Glomerular endothelial cell (primary cell): ENCODE results near the gene SLC49A4. TPM values are rescaled to one million over a fixed set of nuclear protein-coding genes. Genes with fewer than 3 reads are reported as not detected.

Source experiments
- DNase-seq: peaks from one replicate; pipeline ENCODE4 v3.0.0-alpha.2; 2011; ENCODE audit warnings: low read depth, low spot score; ENCODE audit errors: extremely low read depth
- total RNA-seq: library from RNA; depleted of rRNA; stranded (reverse); fragments of >200 nt; gene quantifications from 2 replicates; pipeline ENCODE4 v1.2.3, GENCODE V29; 2015

Gene SLC49A4
- total RNA-seq, 1 donor from 2014 or later: 14.4 TPM

- DNase-seq: no peak
These were observed 10.4 kb upstream of the SLC49A4 start for GRCh38 chr3:122784436-122784835.

DNA sequence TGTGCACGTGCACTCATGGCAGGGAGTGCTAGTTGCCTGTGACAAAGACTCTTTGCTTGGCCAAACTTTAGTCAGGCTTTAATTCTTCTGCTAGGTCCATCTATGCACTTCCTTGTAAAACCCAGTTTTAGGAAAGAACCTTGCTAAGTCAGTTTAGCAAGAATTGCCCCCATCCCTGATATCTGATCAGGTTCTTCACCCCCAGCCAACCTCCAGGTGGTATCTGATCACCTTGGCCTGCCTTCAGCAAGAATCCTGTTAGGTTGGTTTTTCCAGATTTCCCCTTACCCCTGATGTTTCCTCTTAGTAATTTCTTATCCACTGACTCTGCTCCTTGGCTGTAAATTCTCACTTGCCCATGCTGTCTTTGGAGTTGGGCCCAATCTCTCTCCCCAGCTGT lies 9.6 kb upstream of the SLC49A4 start:
- DNase-seq: no peak

DNA sequence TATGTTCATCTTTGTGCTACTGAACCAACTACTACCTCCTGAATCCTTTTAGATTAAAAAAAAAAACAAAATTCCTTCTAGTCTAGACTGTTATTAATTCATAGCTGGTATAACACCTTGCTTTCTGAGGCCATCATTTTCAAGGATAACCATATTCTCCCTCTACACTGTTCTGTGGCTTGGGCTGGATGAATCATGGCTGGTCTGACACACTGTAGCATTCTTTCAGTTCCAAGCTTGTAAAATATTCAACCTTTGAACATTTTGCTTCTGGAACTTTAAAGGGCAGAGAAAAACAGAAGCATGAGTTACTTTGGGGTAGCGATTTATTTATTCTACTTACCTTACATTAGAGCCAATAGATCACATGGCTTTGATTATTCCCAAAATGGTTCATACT lies 8.8 kb upstream of the SLC49A4 start:
- DNase-seq: no peak

- no peak for DNase-seq
These were observed 7.0 kb upstream of the SLC49A4 start for GRCh38 chr3:122787872-122788271.

- DNase-seq: no peak
These were observed 5.1 kb upstream of the SLC49A4 start for GRCh38 chr3:122789585-122790273.

- DNase-seq: peak; percentile 83
These were observed 1.1 kb upstream of the SLC49A4 start, which contains the start of gene HSPBAP1 for GRCh38 chr3:122793568-122794416. TSS of gene HSPBAP1 (minus strand) at chr3:122793831. CDS start at chr3:122793680, 151 bp downstream.

DNA sequence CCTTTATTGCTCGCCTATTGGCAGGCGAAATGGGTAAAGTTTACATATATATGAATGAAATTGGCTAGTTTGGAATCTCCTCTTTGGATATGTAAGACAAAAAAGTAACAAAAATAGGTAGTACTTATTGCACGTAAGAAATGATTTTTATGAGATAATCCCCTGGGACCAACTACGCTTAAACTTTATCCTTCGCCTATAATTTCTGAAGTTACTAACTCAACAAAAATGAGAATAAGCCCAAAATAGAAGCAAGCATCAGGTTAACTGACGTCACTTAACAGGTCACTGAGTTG lies 438 bp upstream of the SLC49A4 start:
- DNase-seq: peak; percentile 27

- no peak for DNase-seq
These were observed 866 bp downstream of the SLC49A4 start for GRCh38 chr3:122795674-122796195.

GRCh38 chr3:122797291-122797690 lies 2.4 kb downstream of the SLC49A4 start:
- no peak for DNase-seq

DNA sequence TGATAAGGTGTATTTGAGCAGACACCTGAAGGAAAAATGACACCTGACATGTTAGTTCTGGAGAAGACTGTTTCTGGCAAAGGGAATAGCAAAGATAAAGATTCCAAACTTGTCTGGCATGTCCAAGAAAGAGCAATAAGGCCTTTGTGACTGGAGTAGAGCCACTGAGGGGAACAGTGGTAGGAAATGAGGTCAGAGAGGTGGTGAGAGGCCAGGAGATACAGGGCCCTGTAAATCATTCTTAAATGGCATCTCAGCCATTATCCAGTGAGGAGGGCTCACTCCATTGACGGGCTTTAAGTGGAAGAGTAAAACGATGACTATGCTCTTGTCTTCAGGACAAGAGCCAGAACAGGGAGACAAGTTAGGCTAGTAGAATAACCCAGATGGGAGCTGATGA lies 4.5 kb downstream of the SLC49A4 start:
- no peak for DNase-seq

- no peak for DNase-seq
These were observed 5.2 kb downstream of the SLC49A4 start for GRCh38 chr3:122800031-122800430.

- no peak for DNase-seq
These were observed 5.9 kb downstream of the SLC49A4 start for GRCh38 chr3:122800706-122801237.

GRCh38 chr3:122802323-122802722 lies 7.5 kb downstream of the SLC49A4 start:
- no peak for DNase-seq

DNA sequence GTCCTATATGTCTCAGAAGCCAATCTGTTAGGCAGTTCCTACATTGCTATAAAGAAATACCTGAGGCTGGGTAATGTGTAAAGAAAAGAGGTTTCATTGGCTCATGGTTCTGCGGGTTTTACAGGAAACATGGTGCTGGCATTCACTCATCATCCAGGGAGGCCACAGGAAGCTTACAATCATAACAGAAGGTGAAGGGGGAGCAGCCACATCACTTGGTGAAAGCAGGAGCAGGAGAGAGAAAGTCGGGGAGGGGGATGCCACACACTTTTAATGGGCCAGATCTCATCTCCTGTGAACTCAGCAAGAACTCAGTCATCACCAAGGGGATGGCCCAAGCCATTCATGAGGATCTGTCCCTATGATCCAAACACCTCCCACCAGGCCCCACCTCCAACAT lies 9.1 kb downstream of the SLC49A4 start:
- no peak for DNase-seq

GRCh38 chr3:122810734-122811133 lies 15.9 kb downstream of the SLC49A4 start:
- DNase-seq: no peak

DNA sequence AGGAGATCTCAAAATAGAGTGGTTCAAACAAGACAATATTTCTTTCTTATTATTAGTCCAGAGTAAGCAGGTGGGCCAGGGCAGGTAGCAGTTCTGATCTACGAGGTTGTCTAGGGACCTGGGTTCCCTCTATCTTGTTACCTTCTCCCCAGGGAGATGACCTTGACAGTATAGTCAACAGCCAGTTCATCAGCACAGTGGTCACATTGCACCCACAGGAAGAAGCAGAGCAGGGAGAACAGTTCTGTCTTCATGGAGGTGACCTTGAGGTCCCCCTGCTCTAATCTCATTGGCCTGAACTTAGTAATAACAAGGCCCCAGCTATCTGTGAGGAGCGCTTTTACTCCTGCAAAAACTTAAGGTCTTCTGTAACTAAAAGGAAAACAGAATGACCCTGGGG lies 21.7 kb downstream of the SLC49A4 start:
- DNase-seq: no peak

GRCh38 chr3:122824465-122825381 lies 29.9 kb downstream of the SLC49A4 start:
- no peak for DNase-seq

GRCh38 chr3:122825460-122825859 lies 30.6 kb downstream of the SLC49A4 start:
- no peak for DNase-seq

DNA sequence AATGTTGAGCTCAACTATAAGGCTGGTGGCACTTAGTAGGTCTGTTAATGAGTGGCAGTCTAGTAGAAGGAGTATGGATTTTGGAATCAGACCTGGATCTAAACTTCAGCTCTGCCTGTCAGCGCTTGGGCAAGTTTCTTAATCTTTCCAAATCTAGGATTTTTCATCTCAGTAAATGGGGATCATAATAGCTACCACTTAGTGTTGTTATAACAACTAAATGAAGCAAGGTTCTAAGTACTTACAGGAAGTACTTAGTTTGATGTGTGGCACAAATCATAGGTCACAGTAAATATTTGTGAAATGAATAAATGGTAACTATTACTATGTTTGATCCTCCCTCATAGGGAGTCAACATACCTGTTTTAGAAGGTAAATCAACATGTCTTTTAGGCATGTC lies 31.4 kb downstream of the SLC49A4 start:
- no peak for DNase-seq

DNA sequence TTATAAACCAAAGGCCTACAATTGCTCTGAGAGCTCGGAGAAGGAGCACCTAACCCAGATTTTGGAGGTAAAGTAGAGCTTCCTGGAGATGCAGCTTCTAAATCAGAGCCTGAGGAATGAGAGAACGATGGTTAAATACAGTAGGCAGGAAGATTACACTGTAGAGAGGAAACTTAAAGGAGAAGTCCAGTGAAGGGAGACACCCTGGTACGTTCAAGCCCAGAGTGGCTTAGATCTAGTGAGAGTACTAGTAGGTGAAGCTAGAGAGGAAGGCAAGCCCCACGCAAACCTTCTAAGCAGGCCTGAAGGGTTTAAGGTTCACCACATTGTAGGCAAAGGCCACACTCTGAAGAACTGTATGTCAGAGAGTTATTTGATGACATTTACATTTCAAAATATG lies 33.4 kb downstream of the SLC49A4 start:
- DNase-seq: no peak

DNA sequence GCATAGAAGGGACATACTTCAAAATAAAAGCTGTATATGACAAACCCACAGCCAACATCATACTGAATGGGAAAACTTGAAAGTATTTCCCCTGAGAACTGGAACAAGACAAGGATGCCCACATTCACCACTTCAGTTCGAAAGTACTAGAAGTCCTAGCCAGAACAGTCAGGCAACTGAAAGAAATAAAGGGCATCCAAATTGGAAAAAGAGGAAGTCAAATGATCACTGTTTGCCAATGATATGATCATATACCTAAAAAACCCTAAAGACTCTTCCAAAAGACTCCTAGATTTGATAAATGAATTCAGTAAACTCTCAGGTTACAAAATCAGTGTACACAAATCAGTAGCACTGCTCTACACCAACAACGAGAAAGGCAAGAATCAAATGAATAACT lies 40.7 kb downstream of the SLC49A4 start:
- no peak for DNase-seq
